SU-DHL-6 (cell line): ENCODE measurements around the gene OR4D11.
"Not testable (repeated sequence)": the region's sequence is repeated elsewhere in the genome, so short reads cannot be mapped to it uniquely, and the experiment has no call there.

Experiments used
- H2AFZ ChIP-seq: fragments of 200-600 bp; sonication (generic); 2 replicates; pipeline ENCODE4 v1.6.1; 2014; ENCODE audit warnings: low read depth, mild to moderate bottlenecking, moderate library complexity, mixed read lengths, antibody characterized with exemption, low read length; ENCODE audit not compliant: severe bottlenecking
- H3F3A ChIP-seq: fragments of 200-600 bp; shearing (Covaris generic); 2 replicates; pipeline ENCODE4 v1.6.0; 2016; ENCODE audit warnings: antibody characterized with exemption, mild to moderate bottlenecking; ENCODE audit not compliant: insufficient read depth
- H3K27ac ChIP-seq: fragments of 200-600 bp; sonication (generic); 2 replicates; pipeline ENCODE4 v1.5.1; 2016; ENCODE audit warnings: low read depth, mild to moderate bottlenecking, low read length, moderate library complexity, mixed read lengths
- H3K27me3 ChIP-seq: fragments of 200-600 bp; sonication (generic), shearing (Covaris generic); 2 replicates; pipeline ENCODE4 v1.6.0; 2014; ENCODE audit warnings: mild to moderate bottlenecking, low read length
- H3K36me3 ChIP-seq: fragments of 200-600 bp; sonication (generic); 2 replicates; pipeline ENCODE4 v1.6.1; 2014; ENCODE audit warnings: mild to moderate bottlenecking, low read length, mixed read lengths
- H3K4me2 ChIP-seq: fragments of 300-600, 200-600 bp; shearing (Covaris generic), sonication (generic); 2 replicates; pipeline ENCODE4 v1.6.0; 2014; ENCODE audit warnings: low read length, low read depth, mild to moderate bottlenecking; ENCODE audit not compliant: poor library complexity, severe bottlenecking
- H3K4me3 ChIP-seq: fragments of 200-600 bp; sonication (generic); 2 replicates; pipeline ENCODE4 v1.5.1; 2014; ENCODE audit warnings: antibody characterized with exemption, low read length, mild to moderate bottlenecking, mixed read lengths; ENCODE audit not compliant: insufficient read depth, poor library complexity, severe bottlenecking
- H3K79me2 ChIP-seq: fragments of 200-600 bp; sonication (generic); 2 replicates; pipeline ENCODE4 v1.6.1; 2014; ENCODE audit warnings: mild to moderate bottlenecking, low read length, moderate library complexity; ENCODE audit not compliant: insufficient read depth
- H3K9ac ChIP-seq: fragments of 200-600 bp; sonication (generic); 2 replicates; pipeline ENCODE4 v1.7.0; 2014; ENCODE audit warnings: mild to moderate bottlenecking, low read length
- H3K9me2 ChIP-seq: fragments of 200-600 bp; sonication (generic); replicated peaks from 2 replicates; pipeline ENCODE4 v1.6.1; 2014; ENCODE audit warnings: low read length; ENCODE audit not compliant: insufficient read depth
- H3K9me3 ChIP-seq: fragments of 200-600 bp; sonication (generic); 2 replicates; pipeline ENCODE4 v1.6.1; 2014; ENCODE audit warnings: low read length, mixed read lengths; ENCODE audit not compliant: insufficient read depth
- H4K20me1 ChIP-seq: fragments of 200-600 bp; sonication (generic); 2 replicates; pipeline ENCODE4 v1.6.1; 2014; ENCODE audit warnings: low read depth, mild to moderate bottlenecking, antibody characterized with exemption, low read length, moderate library complexity, mixed read lengths
- CTCF ChIP-seq: fragments of 200-600 bp; sonication (generic); IDR thresholded peaks from one replicate; pipeline ENCODE4 v1.5.1; 2017; ENCODE audit warnings: antibody characterized with exemption, mild to moderate bottlenecking, low read length, moderate library complexity; ENCODE audit not compliant: insufficient read depth, poor library complexity, severe bottlenecking
- EZH2phosphoT487 ChIP-seq: fragments of 200-600 bp; sonication (generic), shearing (Covaris generic); conservative IDR thresholded peaks from 2 replicates; pipeline ENCODE4 v1.6.1; 2018; ENCODE audit warnings: mild to moderate bottlenecking, antibody characterized with exemption, low read length, moderate library complexity, mixed read lengths

The OR4D11 gene

GRCh38 chr11:59511675-59512074, 8.3 kb downstream of the OR4D11 start:
- no peak overlapping the region for H3K27ac ChIP-seq
- H3F3A ChIP-seq = no peaks in the 10 kb centered on the region
- no peaks in the 10 kb centered on the region for H3K79me2 ChIP-seq
- no peak overlapping the region for H3K9ac ChIP-seq
- H3K4me2 ChIP-seq = no peak overlapping the region
- H3K9me3 ChIP-seq = no peaks in the 10 kb centered on the region
- no peaks in the 10 kb centered on the region for H4K20me1 ChIP-seq
- H3K36me3 ChIP-seq = no peaks in the 10 kb centered on the region
- no peak overlapping the region for H2AFZ ChIP-seq
- H3K4me3 ChIP-seq = no peak overlapping the region
- no peak for TF ChIP-seq EZH2phosphoT487
- no peak for TF ChIP-seq CTCF
- no peaks in the 10 kb centered on the region for H3K9me2 ChIP-seq
- no peaks in the 10 kb centered on the region for H3K27me3 ChIP-seq

- not testable (repeated sequence) for H4K20me1 ChIP-seq, H3K9me2 ChIP-seq, H3K27ac ChIP-seq, H3K36me3 ChIP-seq, H3K79me2 ChIP-seq, H3K4me2 ChIP-seq, H3K9ac ChIP-seq, H3K4me3 ChIP-seq, H3K9me3 ChIP-seq, H3K27me3 ChIP-seq, H3F3A ChIP-seq, H2AFZ ChIP-seq
Observed at GRCh38 chr11:59520139-59520538, 16.8 kb downstream of the OR4D11 start.

GRCh38 chr11:59520741-59521140, 17.4 kb downstream of the OR4D11 start:
- no peaks in the 10 kb centered on the region for H3K27me3 ChIP-seq

DNA sequence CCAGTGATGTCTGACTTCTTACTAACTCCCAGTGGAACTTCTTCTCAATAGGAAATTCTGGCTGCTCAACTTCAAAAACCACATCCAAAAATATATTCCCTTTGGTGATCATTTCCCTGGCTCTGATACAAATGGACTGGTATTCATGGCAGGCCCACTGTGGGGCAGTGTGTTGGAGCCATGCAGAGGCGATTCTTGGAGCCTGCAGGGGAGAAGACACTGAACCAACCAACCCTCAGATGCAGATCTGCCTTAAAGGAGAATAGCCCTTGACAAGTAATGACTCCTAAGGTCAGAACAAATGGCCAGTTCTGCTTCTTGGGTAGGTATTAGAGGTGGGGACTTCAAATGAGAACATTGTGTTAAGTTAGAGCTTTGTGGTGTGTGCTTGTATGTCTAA, 20.2 kb downstream of the OR4D11 start:
- Histone ChIP-seq H3K4me3 (no peak overlapping the region), H3F3A (no peaks in the 10 kb centered on the region), H3K27ac (no peak overlapping the region), H3K27me3 (no peaks in the 10 kb centered on the region), H3K9me3 (no peaks in the 10 kb centered on the region), H2AFZ (no peak overlapping the region), H3K36me3 (no peaks in the 10 kb centered on the region), H3K9me2 (no peaks in the 10 kb centered on the region), H3K9ac (no peak overlapping the region), H3K4me2 (no peak overlapping the region), H3K79me2 (no peaks in the 10 kb centered on the region), H4K20me1 (no peaks in the 10 kb centered on the region)
- TF ChIP-seq CTCF = no peak
- TF ChIP-seq EZH2phosphoT487 = no peak

More at GRCh38 chr11:59520741-59521140, 17.4 kb downstream of the OR4D11 start:
- no peaks in the 10 kb centered on the region for H3K9me2 ChIP-seq
- H3K9ac ChIP-seq = no peak overlapping the region
- no peak for TF ChIP-seq CTCF
- TF ChIP-seq EZH2phosphoT487 = no peak
- no peak overlapping the region for H3K4me3 ChIP-seq
- no peaks in the 10 kb centered on the region for H4K20me1 ChIP-seq
- no peak overlapping the region for H3K27ac ChIP-seq
- no peaks in the 10 kb centered on the region for H3K79me2 ChIP-seq
- no peak overlapping the region for H2AFZ ChIP-seq
- no peaks in the 10 kb centered on the region for H3F3A ChIP-seq
- no peaks in the 10 kb centered on the region for H3K9me3 ChIP-seq
- H3K36me3 ChIP-seq = no peaks in the 10 kb centered on the region
- no peak overlapping the region for H3K4me2 ChIP-seq
